MM.1S (cell line): ENCODE measurements around the gene NDUFB8.

Experiments
- CTCF ChIP-seq: fragments of 300-600 bp; sonication (generic); IDR thresholded peaks from 2 replicates; pipeline ENCODE4 v1.5.1; 2016; ENCODE audit warnings: antibody characterized with exemption, low read length, mixed read lengths
- EZH2 ChIP-seq: fragments of 300-600 bp; sonication (generic); optimal IDR thresholded peaks from 2 replicates; pipeline ENCODE3; 2017; ENCODE audit warnings: low read depth, mild to moderate bottlenecking, antibody characterized with exemption, low read length, mixed read lengths

GRCh38 chr10:100487529-100487928 lies 42.1 kb downstream of the NDUFB8 start:
- TF ChIP-seq CTCF: no peak
- TF ChIP-seq EZH2: no peak
